A673 (cell line): ENCODE measurements around the gene CERKL. TPM values are rescaled to one million over a fixed set of nuclear protein-coding genes. Genes with fewer than 3 reads are reported as not detected.

Experiments used
- BruUV-seq: library from RNA; stranded (reverse); fragments of 400-500 nt; replicated peaks from 2 replicates; lab custom pipeline; 2021; lab: Mats Ljungman, UMichigan
- CTCF ChIA-PET: fragments of 300-600 bp; sonication (Branson Sonifier 250); formaldehyde crosslinking; loops from one replicate; lab custom pipeline; 2022; ENCODE audit warnings: antibody characterized with exemption; lab: Charles Lee
- POLR2A ChIA-PET: fragments of 300-600 bp; sonication (Branson Sonifier 250); formaldehyde crosslinking; loops from one replicate; lab custom pipeline; 2022; ENCODE audit warnings: antibody characterized with exemption; ENCODE audit not compliant: low non-redundant PET; lab: Charles Lee
- DNase-seq: peaks from one replicate; pipeline ENCODE4 v3.0.0-alpha.2; 2015; ENCODE audit warnings: low spot score
- H3K27ac ChIP-seq: fragments of 200-600 bp; sonication (generic); 2 replicates; pipeline ENCODE4 v1.5.1; 2016; ENCODE audit warnings: mixed run types, low read depth, mild to moderate bottlenecking, mixed read lengths, antibody characterized with exemption, low read length; ENCODE audit not compliant: poor library complexity, severe bottlenecking
- H3K27me3 ChIP-seq: fragments of 200-600 bp; sonication (generic); replicated peaks from 2 replicates; pipeline ENCODE4 v1.6.1; 2017; ENCODE audit warnings: mixed run types, low read depth, mild to moderate bottlenecking, mixed read lengths, antibody characterized with exemption, low read length; ENCODE audit not compliant: insufficient read depth, poor library complexity
- H3K36me3 ChIP-seq: fragments of 200-600 bp; sonication (generic); 2 replicates; pipeline ENCODE4 v1.6.1; 2016; ENCODE audit warnings: mixed run types, mild to moderate bottlenecking, mixed read lengths, antibody characterized with exemption, low read length; ENCODE audit not compliant: insufficient read depth, poor library complexity, severe bottlenecking
- H3K4me1 ChIP-seq: fragments of 200-600 bp; sonication (generic); 2 replicates; pipeline ENCODE4 v1.6.1; 2017; ENCODE audit warnings: mixed run types, mild to moderate bottlenecking, mixed read lengths, antibody characterized with exemption, low read length; ENCODE audit not compliant: insufficient read depth, poor library complexity, severe bottlenecking
- H3K4me3 ChIP-seq: fragments of 200-600 bp; sonication (generic); 2 replicates; pipeline ENCODE4 v1.5.1; 2016; ENCODE audit warnings: low read depth, mixed run types, mild to moderate bottlenecking, mixed read lengths, low read length; ENCODE audit not compliant: poor library complexity, severe bottlenecking
- H3K9me3 ChIP-seq: fragments of 200-600 bp; sonication (generic); 2 replicates; pipeline ENCODE4 v1.6.1; 2016; ENCODE audit warnings: mixed run types, low read depth, mild to moderate bottlenecking, mixed read lengths, antibody characterized with exemption, low read length; ENCODE audit not compliant: poor library complexity, severe bottlenecking
- EZH2 ChIP-seq: fragments of 200-600 bp; sonication (generic); IDR thresholded peaks from 2 replicates; pipeline ENCODE4 v1.6.1; 2017; ENCODE audit warnings: borderline replicate concordance, low read depth, mild to moderate bottlenecking, mixed read lengths, antibody characterized with exemption, low read length; ENCODE audit not compliant: poor library complexity, severe bottlenecking
- intact Hi-C: fragments of 100-400 bp; cut with micrococcal nuclease; formaldehyde crosslinking; loops from one replicate; pipeline ENCODE4 v1.10.0; 2022; ENCODE audit not compliant: unreplicated experiment
- total RNA-seq: library from RNA; stranded (reverse); gene quantifications from 2 replicates; pipeline ENCODE4 v1.2.3, GENCODE V29; 2021
- TF ChIP-seq, protein P1 (sequence below): fragments of 300-800, 200-600 bp; sonication (generic); conservative IDR thresholded peaks from 2 replicates; pipeline ENCODE4 v1.5.1; 2017; ENCODE audit warnings: low read depth, mild to moderate bottlenecking, antibody characterized with exemption, low read length, moderate library complexity, mixed read lengths

The CERKL gene
- total RNA-seq, 1 experiment from 2014 or later, result 0.75 TPM

DNA sequence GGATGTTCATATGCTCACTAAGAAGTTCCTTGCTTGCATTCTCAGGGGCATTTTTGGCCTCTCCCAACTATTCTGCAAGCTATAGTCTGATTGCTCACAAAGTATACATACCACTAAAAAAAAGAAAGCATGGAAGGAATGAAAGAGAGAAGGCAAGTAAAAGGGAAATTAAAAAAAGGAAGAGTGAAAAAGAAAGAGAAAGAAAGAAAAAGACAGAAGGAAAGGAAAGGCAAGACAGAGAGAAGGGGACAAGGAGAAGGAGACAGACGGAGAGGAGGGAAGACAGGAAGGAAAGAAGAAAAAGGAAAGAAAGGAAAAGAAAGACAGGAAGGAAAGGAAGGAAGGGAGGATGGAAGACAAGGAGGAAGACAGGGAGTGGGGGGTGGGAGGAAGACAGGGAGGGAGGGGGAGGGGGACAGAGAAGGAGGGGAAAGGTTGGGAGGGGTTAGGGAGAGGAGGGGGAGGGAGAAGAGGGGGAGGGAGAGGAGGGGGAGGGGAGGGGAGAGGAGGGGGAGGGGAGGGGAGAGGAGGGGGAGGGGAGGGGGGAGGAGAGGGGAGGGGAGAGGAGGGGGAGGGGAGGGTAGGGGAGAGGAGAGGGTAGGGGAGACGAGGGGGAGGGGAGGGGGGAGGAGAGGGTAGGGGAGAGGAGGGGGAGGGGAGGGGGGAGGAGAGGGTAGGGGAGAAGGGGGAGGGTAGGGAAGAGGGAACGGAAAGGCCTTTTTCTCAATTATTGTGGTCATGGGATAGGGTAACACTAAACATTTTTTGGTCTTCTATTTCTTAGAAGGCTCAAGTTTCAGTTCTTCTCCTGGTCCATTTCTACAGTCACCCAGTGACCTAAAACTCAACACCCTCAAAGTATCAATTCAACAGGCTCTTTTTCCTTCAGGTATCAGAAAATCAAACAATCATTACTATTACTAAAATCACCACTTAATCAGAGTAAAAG lies 50.7 kb downstream of the CERKL start:
- intact Hi-C loops, result no loop called here
- TF ChIP-seq, protein P1, sequence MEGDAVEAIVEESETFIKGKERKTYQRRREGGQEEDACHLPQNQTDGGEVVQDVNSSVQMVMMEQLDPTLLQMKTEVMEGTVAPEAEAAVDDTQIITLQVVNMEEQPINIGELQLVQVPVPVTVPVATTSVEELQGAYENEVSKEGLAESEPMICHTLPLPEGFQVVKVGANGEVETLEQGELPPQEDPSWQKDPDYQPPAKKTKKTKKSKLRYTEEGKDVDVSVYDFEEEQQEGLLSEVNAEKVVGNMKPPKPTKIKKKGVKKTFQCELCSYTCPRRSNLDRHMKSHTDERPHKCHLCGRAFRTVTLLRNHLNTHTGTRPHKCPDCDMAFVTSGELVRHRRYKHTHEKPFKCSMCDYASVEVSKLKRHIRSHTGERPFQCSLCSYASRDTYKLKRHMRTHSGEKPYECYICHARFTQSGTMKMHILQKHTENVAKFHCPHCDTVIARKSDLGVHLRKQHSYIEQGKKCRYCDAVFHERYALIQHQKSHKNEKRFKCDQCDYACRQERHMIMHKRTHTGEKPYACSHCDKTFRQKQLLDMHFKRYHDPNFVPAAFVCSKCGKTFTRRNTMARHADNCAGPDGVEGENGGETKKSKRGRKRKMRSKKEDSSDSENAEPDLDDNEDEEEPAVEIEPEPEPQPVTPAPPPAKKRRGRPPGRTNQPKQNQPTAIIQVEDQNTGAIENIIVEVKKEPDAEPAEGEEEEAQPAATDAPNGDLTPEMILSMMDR, result no peak
- no peak for TF ChIP-seq EZH2
- ChIA-PET CTCF (interaction anchor here (0.6 kb wide), 1 partner anchor 280 kb away, joined by 4 read pairs; no protein-coding TSS in a partner anchor), POLR2A (no interaction called here)
- no peak overlapping the region for H3K27ac ChIP-seq
- H3K4me1 ChIP-seq, result no peaks in the 10 kb centered on the region
- no peaks in the 10 kb centered on the region for H3K27me3 ChIP-seq
- no TSS peak for BruUV-seq
- no peaks in the 10 kb centered on the region for H3K9me3 ChIP-seq
- no peaks in the 10 kb centered on the region for H3K36me3 ChIP-seq
- no peak for DNase-seq
- H3K4me3 ChIP-seq, result no peak overlapping the region

DNA sequence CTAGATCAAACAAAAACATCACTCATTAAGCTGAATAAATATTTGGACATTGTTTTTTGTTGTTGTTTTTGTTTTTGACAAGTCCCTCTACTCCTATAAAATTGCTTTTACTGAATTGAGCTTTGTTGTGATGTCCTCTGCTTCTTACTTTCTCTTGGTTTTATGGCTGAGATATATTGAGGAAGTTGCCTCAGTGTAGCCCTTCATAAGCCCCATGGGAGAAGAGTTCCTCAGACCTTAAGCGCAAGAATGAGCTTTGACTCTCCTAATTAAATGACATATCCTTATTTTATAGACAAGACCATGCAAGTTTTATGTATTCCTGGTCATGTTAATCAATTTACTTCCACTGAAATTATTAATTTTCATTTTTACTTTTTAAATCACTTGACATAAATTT lies 54.9 kb downstream of the CERKL start:
- intact Hi-C loops, result no loop called here
- POLR2A ChIA-PET, result no interaction called here
- CTCF ChIA-PET, result no interaction called here
- TF ChIP-seq, protein P1, result no peak
- TF ChIP-seq EZH2, result no peak
- Histone ChIP-seq H3K4me3 (no peak overlapping the region), H3K36me3 (no peaks in the 10 kb centered on the region), H3K4me1 (no peaks in the 10 kb centered on the region), H3K27ac (no peak overlapping the region), H3K9me3 (no peaks in the 10 kb centered on the region), H3K27me3 (no peaks in the 10 kb centered on the region)
- no TSS peak for BruUV-seq
- peak; percentile 11 for DNase-seq

DNA sequence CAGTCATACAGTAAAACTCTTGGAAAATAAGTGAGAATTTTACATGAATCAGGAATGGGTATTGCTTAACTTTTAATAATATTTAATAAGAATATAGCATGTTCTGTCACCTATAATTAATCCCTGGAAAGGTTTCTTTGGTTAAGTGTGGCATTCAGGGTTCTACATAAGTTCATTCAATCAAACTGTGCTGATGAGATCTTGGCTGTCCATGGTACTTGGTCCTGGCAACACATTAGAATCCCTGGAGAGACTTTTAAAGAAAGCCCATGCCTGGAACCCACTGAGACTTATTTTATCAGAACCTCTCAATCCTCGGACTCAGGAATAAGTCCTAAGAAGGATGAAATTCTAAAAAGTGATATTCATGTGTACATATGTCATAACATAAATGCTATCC lies 60.3 kb downstream of the CERKL start:
- no peak overlapping the region for H3K4me3 ChIP-seq
- CTCF ChIA-PET, result no interaction called here
- H3K36me3 ChIP-seq, result no peaks in the 10 kb centered on the region
- H3K27ac ChIP-seq, result no peak overlapping the region
- intact Hi-C loops, result no loop called here
- no TSS peak for BruUV-seq
- H3K9me3 ChIP-seq, result no peaks in the 10 kb centered on the region
- no peaks in the 10 kb centered on the region for H3K4me1 ChIP-seq
- no peaks in the 10 kb centered on the region for H3K27me3 ChIP-seq
- no peak for TF ChIP-seq EZH2
- TF ChIP-seq, protein P1, result no peak
- POLR2A ChIA-PET, result no interaction called here
- no peak for DNase-seq
